HG02759 (cell line): Measurements from ENCODE around the gene TNFSF4.
A peak's percentile ranks its signal among the peaks of the same experiment; 100 is the strongest.

Experiments
- ATAC-seq: cut with Tn5 transposase; IDR thresholded peaks from one replicate; pipeline ENCODE4 v1.9.1; 2021; ENCODE audit warnings: mild to moderate bottlenecking, moderate library complexity; ENCODE audit not compliant: unreplicated experiment

Gene TNFSF4

GRCh38 chr1:173212952-173213491 lies 5.9 kb upstream of the TNFSF4 start:
- peak; percentile 92 for ATAC-seq

GRCh38 chr1:173210716-173211231 lies 3.6 kb upstream of the TNFSF4 start:
- no peak for ATAC-seq

GRCh38 chr1:173210283-173210682 lies 3.2 kb upstream of the TNFSF4 start:
- no peak for ATAC-seq

GRCh38 chr1:173208868-173209267 lies 1.7 kb upstream of the TNFSF4 start:
- ATAC-seq, result no peak

- ATAC-seq, result no peak
Observed at GRCh38 chr1:173208146-173208545, 1.0 kb upstream of the TNFSF4 start.

GRCh38 chr1:173205146-173206051 lies 1.7 kb downstream of the TNFSF4 start:
- peak; percentile 48 for ATAC-seq

- no peak for ATAC-seq
Observed at GRCh38 chr1:173204693-173205092, 2.4 kb downstream of the TNFSF4 start.

GRCh38 chr1:173202424-173203145 lies 4.5 kb downstream of the TNFSF4 start:
- no peak for ATAC-seq

- ATAC-seq, result no peak
Observed at GRCh38 chr1:173201969-173202368, 5.2 kb downstream of the TNFSF4 start.

- peak; percentile 89 for ATAC-seq
Observed at GRCh38 chr1:173195596-173196088, 11.5 kb downstream of the TNFSF4 start.

- ATAC-seq, result no peak
Observed at GRCh38 chr1:173193639-173194038, 13.5 kb downstream of the TNFSF4 start.

GRCh38 chr1:173191011-173191705 lies 16.0 kb downstream of the TNFSF4 start:
- no peak for ATAC-seq

GRCh38 chr1:173190101-173190936 lies 16.8 kb downstream of the TNFSF4 start:
- ATAC-seq, result no peak

GRCh38 chr1:173187671-173188237 lies 19.4 kb downstream of the TNFSF4 start:
- no peak for ATAC-seq

- ATAC-seq, result no peak
Observed at GRCh38 chr1:173181791-173182190, 25.3 kb downstream of the TNFSF4 start.

- ATAC-seq, result no peak
Observed at GRCh38 chr1:173176246-173176645, 30.9 kb downstream of the TNFSF4 start.

- no peak for ATAC-seq
Observed at GRCh38 chr1:173175514-173176145, 31.5 kb downstream of the TNFSF4 start.

- no peak for ATAC-seq
Observed at GRCh38 chr1:173173388-173173787, 33.7 kb downstream of the TNFSF4 start.

- no peak for ATAC-seq
Observed at GRCh38 chr1:173171152-173171551, 36.0 kb downstream of the TNFSF4 start.
